Measurements from ENCODE around the gene ENTPD8.

The ENTPD8 gene

GRCh38 chr9:137441289-137441934 lies at the start of gene ENTPD8:
TSS of gene ENTPD8 (minus strand) at chr9:137441357. CDS start at chr9:137438285, 3,072 bp downstream.
- peak; percentile 31 for DNase-seq (ENCODE audit: low read depth)
- no peak within 1 kb of the TSS for H3K4me3 ChIP-seq (ENCODE audit: low read length)
- TF ChIP-seq CTCF (IDR thresholded peaks at IDR 0.05; ENCODE audit: insufficient read depth, low read depth, low read length, missing control alignments), result no peak

- no peak for TF ChIP-seq CTCF (IDR thresholded peaks at IDR 0.05; ENCODE audit: insufficient read depth, low read depth, low read length, missing control alignments)
- H3K4me3 ChIP-seq (ENCODE audit: low read length), result no peak overlapping the region
- no peak for DNase-seq (ENCODE audit: low read depth)
Observed at GRCh38 chr9:137490532-137491186, 49.5 kb upstream of the ENTPD8 start.

GRCh38 chr9:137488906-137489305 lies 47.7 kb upstream of the ENTPD8 start:
- DNase-seq (ENCODE audit: low read depth), result no peak
- TF ChIP-seq CTCF (IDR thresholded peaks at IDR 0.05; ENCODE audit: insufficient read depth, low read depth, low read length, missing control alignments), result no peak
- H3K4me3 ChIP-seq (ENCODE audit: low read length), result no peak overlapping the region

- no peak overlapping the region for H3K4me3 ChIP-seq (ENCODE audit: low read length)
- no peak for TF ChIP-seq CTCF (IDR thresholded peaks at IDR 0.05; ENCODE audit: insufficient read depth, low read depth, low read length, missing control alignments)
- DNase-seq (ENCODE audit: low read depth), result no peak
Observed at GRCh38 chr9:137488327-137488653, 47.1 kb upstream of the ENTPD8 start.

- no peak overlapping the region for H3K4me3 ChIP-seq (ENCODE audit: low read length)
- no peak for DNase-seq (ENCODE audit: low read depth)
- TF ChIP-seq CTCF (IDR thresholded peaks at IDR 0.05; ENCODE audit: insufficient read depth, low read depth, low read length, missing control alignments), result no peak
Observed at GRCh38 chr9:137487454-137488326, 46.5 kb upstream of the ENTPD8 start.

- no peak for TF ChIP-seq CTCF (IDR thresholded peaks at IDR 0.05; ENCODE audit: insufficient read depth, low read depth, low read length, missing control alignments)
- H3K4me3 ChIP-seq (ENCODE audit: low read length), result no peak overlapping the region
- DNase-seq (ENCODE audit: low read depth), result no peak
Observed at GRCh38 chr9:137486545-137487453, 45.6 kb upstream of the ENTPD8 start.
